Measurements from ENCODE around the gene ENTPD8.

- TF ChIP-seq CTCF (IDR thresholded peaks at IDR 0.05), result no peak
- no peak for TF ChIP-seq EP300 (IDR thresholded peaks at IDR 0.05)
- no peak for TF ChIP-seq POLR2AphosphoS5 (IDR thresholded peaks at IDR 0.05)
- TF ChIP-seq POLR2A (IDR thresholded peaks at IDR 0.05), result no peak
Observed at GRCh38 chr9:137430723-137431415, 10.3 kb downstream of the ENTPD8 start.

All from sigmoid colon (tissue), 4 donors.